DOHH2 (cell line): Measurements from ENCODE around the gene TEX264.
A peak's percentile ranks its signal among the peaks of the same experiment; 100 is the strongest.

Source experiments
- H3F3A ChIP-seq: fragments of 200-600 bp; sonication (generic), shearing (Covaris generic); 2 replicates; pipeline ENCODE4 v1.6.0; 2016; ENCODE audit warnings: antibody characterized with exemption, mild to moderate bottlenecking; ENCODE audit not compliant: control insufficient read depth, insufficient read depth
- H3K27ac ChIP-seq: fragments of 200-600 bp; sonication (generic); 2 replicates; pipeline ENCODE4 v1.5.1; 2014; ENCODE audit warnings: low read depth, mild to moderate bottlenecking, low read length, moderate library complexity
- H3K27me3 ChIP-seq: fragments of 200-600 bp; sonication (generic); 2 replicates; pipeline ENCODE4 v1.6.1; 2014; ENCODE audit warnings: mild to moderate bottlenecking, low read length, mixed read lengths; ENCODE audit not compliant: control insufficient read depth
- H3K36me3 ChIP-seq: fragments of 200-600 bp; sonication (generic); 2 replicates; pipeline ENCODE4 v1.6.1; 2014; ENCODE audit warnings: mild to moderate bottlenecking, low read length, moderate library complexity, mixed read lengths; ENCODE audit not compliant: control insufficient read depth
- H3K4me1 ChIP-seq: fragments of 200-600 bp; sonication (generic); 2 replicates; pipeline ENCODE4 v1.6.1; 2014; ENCODE audit warnings: mild to moderate bottlenecking, low read length, mixed read lengths; ENCODE audit not compliant: control insufficient read depth
- H3K4me2 ChIP-seq: fragments of 200-600 bp; sonication (generic); 2 replicates; pipeline ENCODE4 v1.6.0; 2014; ENCODE audit warnings: mild to moderate bottlenecking, low read length, moderate library complexity
- H3K4me3 ChIP-seq: fragments of 200-600 bp; sonication (generic); 2 replicates; pipeline ENCODE4 v1.5.1; 2014; ENCODE audit warnings: mild to moderate bottlenecking, low read length, mixed read lengths
- H3K79me2 ChIP-seq: fragments of 200-600 bp; sonication (generic); 2 replicates; pipeline ENCODE4 v1.6.1; 2014; ENCODE audit warnings: mild to moderate bottlenecking, low read length, mixed read lengths; ENCODE audit not compliant: control insufficient read depth
- H3K9me2 ChIP-seq: fragments of 200-600 bp; sonication (generic); replicated peaks from 2 replicates; pipeline ENCODE4 v1.6.1; 2014; ENCODE audit warnings: mild to moderate bottlenecking, low read length, mixed read lengths; ENCODE audit not compliant: control insufficient read depth
- H3K9me3 ChIP-seq: fragments of 200-600 bp; sonication (generic); 2 replicates; pipeline ENCODE4 v1.6.1; 2014; ENCODE audit warnings: antibody characterized with exemption, low read length, mixed read lengths; ENCODE audit not compliant: control insufficient read depth, insufficient read depth
- H4K20me1 ChIP-seq: fragments of 200-600 bp; sonication (generic); 2 replicates; pipeline ENCODE4 v1.6.0; 2014; ENCODE audit warnings: low read depth, mild to moderate bottlenecking, antibody characterized with exemption, low read length, moderate library complexity; ENCODE audit not compliant: control insufficient read depth, insufficient read depth
- EZH2phosphoT487 ChIP-seq: fragments of 200-600 bp; sonication (generic); IDR thresholded peaks from 2 replicates; pipeline ENCODE4 v1.6.1; 2017; ENCODE audit warnings: borderline replicate concordance, mild to moderate bottlenecking, antibody characterized with exemption, low read length, moderate library complexity, mixed read lengths
- TF ChIP-seq, protein P1 (sequence below): fragments of 200-600 bp; sonication (generic); IDR thresholded peaks from one replicate; pipeline ENCODE4 v1.5.1; 2014; ENCODE audit warnings: antibody characterized with exemption, mild to moderate bottlenecking, low read depth, low read length; ENCODE audit not compliant: poor library complexity, severe bottlenecking

Gene TEX264

DNA sequence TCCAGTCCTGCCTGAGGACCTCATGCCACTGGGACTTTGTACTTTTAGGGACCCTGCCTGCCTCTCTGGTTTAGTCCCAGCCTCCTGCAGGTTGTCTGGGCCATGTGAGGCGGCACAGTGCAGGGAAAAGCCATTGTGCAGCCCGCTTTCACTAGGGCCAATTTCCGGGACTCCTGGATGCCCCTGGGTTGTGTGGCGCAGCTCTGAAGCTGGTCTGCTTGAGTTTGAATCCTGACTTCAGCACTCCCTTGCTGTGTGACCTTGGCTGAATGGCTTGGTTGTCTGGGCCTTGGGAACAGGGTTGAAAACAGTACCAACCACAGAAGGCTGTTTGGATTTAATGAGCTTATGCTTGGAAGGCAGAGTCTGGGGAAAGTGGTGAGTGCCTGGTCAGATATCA, 8.3 kb downstream of the TEX264 start:
- Histone ChIP-seq H3K36me3 (peaks cover 96% of the 10 kb centered on the region), H3F3A (peaks cover 2% of the 10 kb centered on the region; the same call in 1 of the 2 replicates), H3K79me2 (peaks cover 64% of the 10 kb centered on the region), H3K4me3 (no peak overlapping the region), H3K9me3 (no peaks in the 10 kb centered on the region), H3K27me3 (no peaks in the 10 kb centered on the region), H3K9me2 (no peaks in the 10 kb centered on the region), H3K27ac (no peak overlapping the region), H3K4me2 (0 out of 2 replicates have a peak overlapping the region, but pooled peaks have one; percentile 9), H4K20me1 (peaks cover 23% of the 10 kb centered on the region), H3K4me1 (peaks cover 43% of the 10 kb centered on the region)
- TF ChIP-seq EZH2phosphoT487 = no peak
- TF ChIP-seq, protein P1, sequence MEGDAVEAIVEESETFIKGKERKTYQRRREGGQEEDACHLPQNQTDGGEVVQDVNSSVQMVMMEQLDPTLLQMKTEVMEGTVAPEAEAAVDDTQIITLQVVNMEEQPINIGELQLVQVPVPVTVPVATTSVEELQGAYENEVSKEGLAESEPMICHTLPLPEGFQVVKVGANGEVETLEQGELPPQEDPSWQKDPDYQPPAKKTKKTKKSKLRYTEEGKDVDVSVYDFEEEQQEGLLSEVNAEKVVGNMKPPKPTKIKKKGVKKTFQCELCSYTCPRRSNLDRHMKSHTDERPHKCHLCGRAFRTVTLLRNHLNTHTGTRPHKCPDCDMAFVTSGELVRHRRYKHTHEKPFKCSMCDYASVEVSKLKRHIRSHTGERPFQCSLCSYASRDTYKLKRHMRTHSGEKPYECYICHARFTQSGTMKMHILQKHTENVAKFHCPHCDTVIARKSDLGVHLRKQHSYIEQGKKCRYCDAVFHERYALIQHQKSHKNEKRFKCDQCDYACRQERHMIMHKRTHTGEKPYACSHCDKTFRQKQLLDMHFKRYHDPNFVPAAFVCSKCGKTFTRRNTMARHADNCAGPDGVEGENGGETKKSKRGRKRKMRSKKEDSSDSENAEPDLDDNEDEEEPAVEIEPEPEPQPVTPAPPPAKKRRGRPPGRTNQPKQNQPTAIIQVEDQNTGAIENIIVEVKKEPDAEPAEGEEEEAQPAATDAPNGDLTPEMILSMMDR = no peak

DNA sequence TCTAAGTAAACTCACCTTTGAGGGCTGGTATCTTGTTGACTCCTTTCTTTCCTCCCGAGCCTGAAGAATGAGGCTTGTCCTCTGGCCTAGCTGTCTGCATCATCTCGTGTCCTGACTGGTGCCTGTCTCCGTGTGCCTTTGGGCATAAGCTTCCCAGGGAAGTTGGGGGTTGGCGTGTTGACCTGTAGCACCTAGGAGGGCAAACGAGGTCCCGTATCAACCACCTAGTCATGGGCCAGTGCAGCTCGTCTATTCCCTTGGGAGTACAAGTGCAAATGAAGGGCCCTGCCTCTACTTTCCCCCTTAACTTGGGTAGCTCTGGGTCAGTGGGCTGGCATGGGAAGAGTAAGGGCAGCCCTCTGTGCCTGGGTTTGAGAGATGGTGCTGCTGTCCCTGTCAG, 8.7 kb downstream of the TEX264 start:
- TF ChIP-seq EZH2phosphoT487 = no peak
- TF ChIP-seq, protein P1 = no peak
- Histone ChIP-seq H3K27me3 (no peaks in the 10 kb centered on the region), H4K20me1 (peaks cover 23% of the 10 kb centered on the region), H3F3A (peaks cover 2% of the 10 kb centered on the region; the same call in 1 of the 2 replicates), H3K9me2 (no peaks in the 10 kb centered on the region), H3K4me2 (peak overlapping the region; percentile 9; the same call in 1 of the 2 replicates), H3K79me2 (peaks cover 59% of the 10 kb centered on the region), H3K36me3 (peaks cover 96% of the 10 kb centered on the region), H3K9me3 (no peaks in the 10 kb centered on the region), H3K4me1 (peaks cover 43% of the 10 kb centered on the region), H3K4me3 (no peak overlapping the region), H3K27ac (no peak overlapping the region)

DNA sequence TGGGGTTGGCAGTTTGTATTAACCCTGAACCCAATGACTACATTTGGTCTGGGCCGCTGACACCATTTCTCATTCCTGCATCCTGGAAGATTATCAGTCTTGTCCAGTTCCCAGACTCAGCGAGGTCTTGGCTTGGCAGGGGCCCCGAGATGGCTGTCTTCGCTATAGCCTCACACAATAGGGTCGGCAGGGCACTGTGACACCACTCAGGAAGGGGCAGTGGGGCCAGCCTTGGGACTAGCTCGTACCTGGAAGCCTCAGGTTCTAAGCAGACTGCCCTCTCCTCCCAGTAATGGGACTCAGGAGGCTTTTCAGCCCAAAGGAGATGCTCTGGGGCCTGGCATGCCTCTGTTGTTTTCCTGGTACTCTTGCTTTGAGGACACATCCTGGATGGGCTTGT, 9.1 kb downstream of the TEX264 start:
- H3K4me3 ChIP-seq = no peak overlapping the region
- H3K27ac ChIP-seq = no peak overlapping the region
- TF ChIP-seq, protein P1 = no peak
- TF ChIP-seq EZH2phosphoT487 = no peak
- H3K79me2 ChIP-seq = peaks cover 58% of the 10 kb centered on the region
- peaks cover 2% of the 10 kb centered on the region; the same call in 1 of the 2 replicates for H3F3A ChIP-seq
- H3K9me3 ChIP-seq = no peaks in the 10 kb centered on the region
- H3K4me2 ChIP-seq = peak overlapping the region; percentile 9; the same call in 1 of the 2 replicates
- no peaks in the 10 kb centered on the region for H3K27me3 ChIP-seq
- peaks cover 42% of the 10 kb centered on the region for H3K4me1 ChIP-seq
- H3K9me2 ChIP-seq = no peaks in the 10 kb centered on the region
- peaks cover 96% of the 10 kb centered on the region for H3K36me3 ChIP-seq
- peaks cover 23% of the 10 kb centered on the region for H4K20me1 ChIP-seq
